Psoas muscle (tissue), 8 donors: ENCODE data around the gene STIMATE. TPM values are rescaled to one million over a fixed set of nuclear protein-coding genes. Genes with fewer than 3 reads are reported as not detected.

Experiments
- ATAC-seq, 4 donors: fragments of 200-7000 bp; cut with Tn5 transposase; one replicate each; pipeline ENCODE4 v1.9.1; 2020; ENCODE audit warnings: moderate library complexity in 3 of 4, mild to moderate bottlenecking in 2 of 4
- DNase-seq, 2 donors: peaks; one replicate each; pipeline ENCODE4 v3.0.0-alpha.2; 2020
- H3K27ac ChIP-seq: fragments of 200-600 bp; one replicate; pipeline ENCODE4 v1.8.0; 2022
- H3K27me3 ChIP-seq, 3 donors: fragments of 200-600 bp in 1 of 3; one replicate each; pipeline versions ENCODE4 v1.6.1 to v1.8.0; 2013 to 2022; ENCODE audit warnings: low read length in 2 of 3, mild to moderate bottlenecking in 2 of 3, moderate library complexity in 1 of 3; ENCODE audit not compliant: insufficient read depth in 3 of 3
- H3K36me3 ChIP-seq, 2 donors: fragments of 200-600 bp in 1 of 2; one replicate each; pipeline versions ENCODE4 v1.6.1 to v1.8.0; 2013 to 2022; ENCODE audit warnings: low read depth in 1 of 2, mild to moderate bottlenecking in 1 of 2, moderate library complexity in 1 of 2; ENCODE audit not compliant: insufficient read depth in 1 of 2
- H3K4me1 ChIP-seq: fragments of 200-600 bp; one replicate; pipeline ENCODE4 v1.8.0; 2022
- H3K4me3 ChIP-seq: fragments of 200-600 bp; one replicate; pipeline ENCODE4 v1.8.0; 2022; ENCODE audit warnings: mild to moderate bottlenecking
- H3K9me3 ChIP-seq: fragments of 200-600 bp; one replicate; pipeline ENCODE4 v1.8.0; 2022
- WGBS, 3 donors: extraction: QIAGEN DNeasy Blood & Tissue Kit; methylation state at CpG; one replicate each; pipeline versions ENCODE4 v1.1.6 to v1.1.7; 2013; 5-methylcytosine and 5-hydroxymethylcytosine counted together
- intact Hi-C, 2 donors: fragments of 100-400 bp; cut with DNase I; formaldehyde crosslinking; loops; one replicate each; pipeline versions ENCODE4 v1.11.0 to v1.14.2; 2022
- polyA plus RNA-seq, 3 donors: library from polyadenylated mRNA; stranded (reverse); fragments of 200-250 nt; gene quantifications; one replicate each; pipeline ENCODE4 v1.2.3, GENCODE V29; 2013
- total RNA-seq, 4 donors: library from RNA; stranded (reverse); fragmentation: NEBNext Ultra II Directional in 2 of 4; extraction: Animal tissue kit (Norgen Biotek cat#: 25700) in 2 of 4; gene quantifications; one replicate each; pipeline versions ENCODE4 v1.2.1 to v1.2.4, GENCODE V29; 2021 to 2023
- TF ChIP-seq, protein P1 (sequence below): fragments of 200-600 bp; IDR thresholded peaks from one replicate; pipeline ENCODE4 v1.8.0; 2022; ENCODE audit warnings: antibody characterized with exemption
- donor health status: healthy with polysubstance abuse.
- donor health status: DM: no; HTN: no; CAD: no; lungs with moderate emphysema.
- donor health status: Bipolar disorder and iron deficiency.
- donor health status: healthy.
- donor health status: DM: yes; HTN: yes; CAD: no.
- donor health status: DM: no; HTN: no; CAD: no.
- donor health status: DM: no; HTN: no; CAD: no.
- donor health status: DM: yes; HTN: yes; CAD: no.

Gene STIMATE
- total and polyA plus RNA-seq, 7 donors = 3.5 to 22.3 (median 10.2) TPM

DNA sequence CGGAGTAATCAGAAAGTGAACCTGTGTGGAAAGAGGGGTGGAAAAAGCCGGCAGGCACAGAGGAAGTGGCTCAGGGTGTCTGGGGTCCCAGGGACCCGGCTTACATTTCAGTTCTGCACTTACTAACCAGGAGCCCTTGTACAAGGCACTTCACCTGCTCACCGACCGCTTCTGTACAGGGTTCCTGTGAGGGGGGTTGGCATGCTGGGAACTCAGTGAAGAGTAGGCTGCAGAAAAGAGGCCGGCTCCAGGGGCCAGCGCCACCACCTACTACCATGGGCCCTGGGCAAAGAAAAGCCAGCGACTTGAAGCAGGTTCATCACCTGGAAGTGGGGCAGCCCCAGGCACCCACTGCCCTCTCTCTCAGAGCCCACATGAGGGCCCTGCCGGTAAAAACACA is 6.2 kb downstream of the STIMATE start:
- H3K4me1 ChIP-seq = peaks cover 46% of the 10 kb centered on the region
- intact Hi-C loops = loop anchor here in 1 of 2 donors (5.0 kb wide), 1 partner anchor 39 kb away; no protein-coding TSS in a partner anchor
- H3K9me3 ChIP-seq = no peaks in the 10 kb centered on the region
- DNase-seq = no peak
- TF ChIP-seq, protein P1, sequence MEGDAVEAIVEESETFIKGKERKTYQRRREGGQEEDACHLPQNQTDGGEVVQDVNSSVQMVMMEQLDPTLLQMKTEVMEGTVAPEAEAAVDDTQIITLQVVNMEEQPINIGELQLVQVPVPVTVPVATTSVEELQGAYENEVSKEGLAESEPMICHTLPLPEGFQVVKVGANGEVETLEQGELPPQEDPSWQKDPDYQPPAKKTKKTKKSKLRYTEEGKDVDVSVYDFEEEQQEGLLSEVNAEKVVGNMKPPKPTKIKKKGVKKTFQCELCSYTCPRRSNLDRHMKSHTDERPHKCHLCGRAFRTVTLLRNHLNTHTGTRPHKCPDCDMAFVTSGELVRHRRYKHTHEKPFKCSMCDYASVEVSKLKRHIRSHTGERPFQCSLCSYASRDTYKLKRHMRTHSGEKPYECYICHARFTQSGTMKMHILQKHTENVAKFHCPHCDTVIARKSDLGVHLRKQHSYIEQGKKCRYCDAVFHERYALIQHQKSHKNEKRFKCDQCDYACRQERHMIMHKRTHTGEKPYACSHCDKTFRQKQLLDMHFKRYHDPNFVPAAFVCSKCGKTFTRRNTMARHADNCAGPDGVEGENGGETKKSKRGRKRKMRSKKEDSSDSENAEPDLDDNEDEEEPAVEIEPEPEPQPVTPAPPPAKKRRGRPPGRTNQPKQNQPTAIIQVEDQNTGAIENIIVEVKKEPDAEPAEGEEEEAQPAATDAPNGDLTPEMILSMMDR = no peak
- no peak for ATAC-seq
- H3K27ac ChIP-seq = peak overlapping the region; percentile 89
- H3K27me3 ChIP-seq = no peaks in the 10 kb centered on the region
- WGBS, 3 donors = 79 to 86% (median 84%) methylated on average over 9 of the region's 9 CpGs
- no peaks in the 10 kb centered on the region for H3K36me3 ChIP-seq
- no peak overlapping the region for H3K4me3 ChIP-seq

DNA sequence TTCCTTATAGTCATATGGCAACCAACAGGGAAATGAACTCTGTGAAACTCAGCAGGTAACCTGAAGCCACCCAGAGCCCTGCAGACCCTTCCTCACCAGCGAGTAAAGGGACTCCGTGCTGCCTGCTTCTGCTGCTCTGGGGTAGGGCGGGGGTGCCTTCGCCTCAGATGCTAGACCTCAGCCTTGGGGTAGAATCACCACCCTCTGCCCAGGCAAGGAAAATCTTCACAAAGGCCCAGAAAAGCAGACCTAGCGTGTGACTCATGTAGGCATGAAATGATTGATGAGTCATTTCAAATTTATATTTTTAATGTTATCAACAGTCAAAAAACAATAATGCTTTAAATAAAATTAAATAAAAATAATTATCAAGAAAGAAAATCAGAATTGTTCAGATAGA is 6.6 kb downstream of the STIMATE start:
- Histone ChIP-seq H3K9me3 (no peaks in the 10 kb centered on the region), H3K36me3 (peaks cover 0 to 3% of the 10 kb centered on the region in 2 donors), H3K4me1 (peaks cover 50% of the 10 kb centered on the region), H3K4me3 (no peak overlapping the region), H3K27me3 (no peaks in the 10 kb centered on the region), H3K27ac (no peak overlapping the region)
- TF ChIP-seq, protein P1 = no peak
- intact Hi-C loops = loop anchor here in 1 of 2 donors (5.0 kb wide), 1 partner anchor 38 kb away; no protein-coding TSS in a partner anchor
- no peak for DNase-seq
- ATAC-seq = no peak
- 92 to 98% (median 94%) methylated on average over 5 of the region's 5 CpGs for WGBS, 3 donors

DNA sequence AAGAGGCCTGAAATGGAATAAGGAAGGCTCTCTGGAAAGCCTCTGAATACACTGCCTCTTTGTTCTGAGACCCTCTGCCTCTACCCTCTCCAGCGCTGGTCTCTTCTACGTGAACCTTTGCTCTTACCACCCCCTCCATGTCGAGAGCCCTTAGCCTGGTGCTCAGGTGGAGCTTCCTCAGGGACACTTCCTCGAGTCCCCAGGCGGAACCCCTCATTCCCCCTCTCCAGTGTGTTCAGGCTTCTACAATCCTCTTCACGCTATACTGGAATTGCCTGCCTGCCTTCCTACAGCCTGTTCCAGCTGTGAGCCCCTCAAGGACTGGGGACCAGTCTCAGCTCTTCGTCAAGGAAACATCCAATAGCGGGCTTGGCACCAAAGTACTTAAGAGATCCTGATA is 7.4 kb downstream of the STIMATE start:
- TF ChIP-seq, protein P1 = no peak
- peaks cover 49% of the 10 kb centered on the region for H3K4me1 ChIP-seq
- H3K4me3 ChIP-seq = no peak overlapping the region
- no peak for DNase-seq
- 87 to 92% (median 92%) methylated on average over 8 of the region's 8 CpGs for WGBS, 3 donors
- H3K36me3 ChIP-seq = peaks cover 0 to 10% of the 10 kb centered on the region in 2 donors
- intact Hi-C loops = loop anchor here in 1 of 2 donors (5.0 kb wide), 1 partner anchor 38 kb away; no protein-coding TSS in a partner anchor
- no peak overlapping the region for H3K27ac ChIP-seq
- H3K27me3 ChIP-seq = no peaks in the 10 kb centered on the region
- no peak for ATAC-seq
- no peaks in the 10 kb centered on the region for H3K9me3 ChIP-seq

DNA sequence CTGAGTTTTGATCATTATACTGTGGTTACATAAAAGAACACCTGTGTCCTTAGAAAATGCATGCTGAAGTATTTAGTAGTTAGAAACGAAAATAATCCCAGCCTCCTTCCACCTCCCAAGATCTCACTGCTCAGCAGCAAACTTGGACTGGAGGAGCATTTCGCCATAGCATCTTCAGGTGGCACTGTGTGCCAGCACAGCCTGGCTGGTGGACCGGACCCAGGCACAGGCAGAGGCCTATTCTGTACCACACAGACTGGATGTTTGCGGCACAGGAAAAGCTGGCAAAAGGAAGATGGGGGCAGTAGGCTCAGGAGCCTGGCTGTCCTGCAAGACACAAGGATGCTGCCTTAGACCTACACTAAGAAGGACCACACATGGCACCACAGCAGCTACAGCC is 10.2 kb downstream of the STIMATE start:
- intact Hi-C loops = no loop called here
- Histone ChIP-seq H3K36me3 (peaks cover 0 to 15% of the 10 kb centered on the region in 2 donors), H3K27ac (no peak overlapping the region), H3K9me3 (no peaks in the 10 kb centered on the region), H3K27me3 (no peaks in the 10 kb centered on the region), H3K4me1 (peaks cover 26% of the 10 kb centered on the region), H3K4me3 (no peak overlapping the region)
- DNase-seq (no peak), ATAC-seq (no peak)
- WGBS, 3 donors = 79 to 94% (median 79%) methylated on average over 4 of the region's 4 CpGs
- TF ChIP-seq, protein P1 = no peak
